GM18907 (cell line): Measurements from ENCODE around the gene TSPAN3.

Experiments
- ATAC-seq: cut with Tn5 transposase; IDR thresholded peaks from one replicate; pipeline ENCODE4 v1.9.1; 2021; ENCODE audit warnings: mild to moderate bottlenecking, moderate library complexity; ENCODE audit not compliant: unreplicated experiment

Gene TSPAN3

DNA sequence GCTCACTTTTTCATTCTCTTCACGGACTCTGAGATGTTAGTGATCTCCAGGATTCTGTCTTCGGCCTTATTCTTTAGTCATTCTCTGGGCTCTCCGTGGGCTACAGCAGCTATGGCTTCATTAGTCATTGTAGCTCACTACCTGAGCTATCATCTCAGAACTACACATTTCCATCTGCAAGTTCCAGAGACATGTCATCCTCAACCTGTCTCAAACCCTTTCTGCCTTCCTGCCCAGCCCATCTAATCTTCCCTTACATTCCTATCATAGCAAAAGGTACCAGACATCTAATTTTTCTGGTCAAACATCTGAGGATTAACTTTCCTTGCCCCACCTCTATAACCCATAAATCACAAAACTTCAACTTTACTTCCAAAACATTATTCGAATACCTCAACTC lies 13.2 kb downstream of the TSPAN3 start:
- no peak for ATAC-seq

DNA sequence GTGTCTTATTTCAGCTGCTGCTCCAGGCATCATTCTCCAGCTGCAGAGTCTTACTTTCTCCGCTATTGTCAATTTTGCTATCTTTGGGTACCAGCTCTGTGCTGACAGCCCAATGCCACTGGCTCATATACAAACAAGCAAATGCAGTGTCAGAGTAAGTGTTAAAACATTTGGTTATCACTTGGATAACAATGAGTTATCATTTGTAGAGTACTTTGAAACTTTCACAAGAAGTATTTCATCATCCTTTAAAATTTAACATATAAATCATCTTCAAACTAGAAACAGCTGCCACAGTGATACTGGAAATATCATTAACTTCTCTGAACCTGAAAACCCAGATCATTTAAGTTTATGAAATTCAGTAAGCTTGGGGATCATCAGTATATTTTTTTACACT lies 13.8 kb downstream of the TSPAN3 start:
- ATAC-seq: no peak

DNA sequence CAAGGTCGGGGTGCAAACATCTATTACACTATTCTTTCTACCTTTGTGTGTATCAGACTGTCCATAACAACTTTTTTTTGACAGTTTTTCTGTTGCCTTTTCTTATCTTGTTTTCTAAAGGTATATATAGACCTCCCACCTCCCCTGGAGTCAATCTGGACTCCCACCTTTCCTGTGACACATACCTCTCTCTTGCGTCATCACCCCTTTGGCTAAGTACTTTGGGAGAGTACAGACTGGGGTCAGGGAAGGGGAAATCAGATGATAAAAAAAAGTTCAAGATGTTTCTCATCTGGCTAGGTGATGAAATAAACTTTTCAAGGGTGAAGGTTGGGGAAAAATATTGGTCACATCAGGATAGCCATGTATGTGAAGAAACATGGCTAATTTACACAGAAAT lies 17.2 kb downstream of the TSPAN3 start:
- no peak for ATAC-seq

DNA sequence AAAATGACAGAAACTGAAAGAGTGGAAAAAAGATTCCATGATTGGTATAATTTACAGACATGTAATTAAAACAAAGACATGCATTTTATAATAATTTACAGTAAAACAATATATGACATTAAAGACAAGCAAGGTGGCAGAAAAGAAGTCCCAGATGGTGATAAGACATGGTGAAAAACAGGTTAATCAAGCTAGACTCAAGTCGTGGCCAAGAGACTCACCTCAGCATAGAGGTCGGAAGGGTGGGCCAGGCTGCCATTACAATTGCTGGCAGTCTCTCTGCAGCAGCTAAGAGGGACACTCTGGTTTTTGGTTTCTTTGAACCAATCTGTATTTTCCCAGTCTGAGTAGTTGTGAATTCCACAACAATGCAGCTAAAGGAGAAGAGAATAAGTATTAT lies 18.4 kb downstream of the TSPAN3 start:
- ATAC-seq: no peak

DNA sequence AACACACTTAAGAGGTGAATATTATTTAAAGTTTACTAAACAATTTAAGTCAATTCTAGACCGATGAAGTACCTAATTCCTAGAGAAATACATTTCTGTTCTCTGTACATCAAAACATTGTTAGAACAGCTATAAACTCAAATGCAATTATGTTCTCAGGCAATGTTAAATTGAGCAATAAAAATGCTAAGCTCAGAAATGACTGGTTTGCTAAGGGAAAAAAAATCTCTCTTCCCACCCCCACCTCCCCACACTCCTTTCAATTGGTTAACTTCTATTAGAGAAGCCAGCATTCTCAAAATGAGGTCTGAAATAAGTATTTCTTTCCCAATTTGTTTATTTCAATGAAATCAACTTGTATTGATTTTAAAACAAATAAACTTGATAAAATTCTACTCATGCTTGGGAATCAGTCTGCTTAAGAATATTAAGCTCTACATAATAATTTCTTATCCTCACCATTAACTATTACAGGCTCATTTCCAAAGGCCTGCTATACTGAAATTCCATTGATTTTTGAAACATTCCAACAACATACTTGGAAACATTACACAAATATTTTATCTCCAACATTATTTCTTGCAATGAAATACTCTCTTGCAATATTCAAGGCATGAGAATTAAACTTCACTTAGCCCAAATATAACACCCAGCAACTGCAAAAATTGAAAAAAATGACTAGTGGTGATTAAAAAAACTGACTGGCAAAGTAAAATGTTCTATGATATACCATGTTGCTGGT lies 22.6 kb downstream of the TSPAN3 start:
- no peak for ATAC-seq

DNA sequence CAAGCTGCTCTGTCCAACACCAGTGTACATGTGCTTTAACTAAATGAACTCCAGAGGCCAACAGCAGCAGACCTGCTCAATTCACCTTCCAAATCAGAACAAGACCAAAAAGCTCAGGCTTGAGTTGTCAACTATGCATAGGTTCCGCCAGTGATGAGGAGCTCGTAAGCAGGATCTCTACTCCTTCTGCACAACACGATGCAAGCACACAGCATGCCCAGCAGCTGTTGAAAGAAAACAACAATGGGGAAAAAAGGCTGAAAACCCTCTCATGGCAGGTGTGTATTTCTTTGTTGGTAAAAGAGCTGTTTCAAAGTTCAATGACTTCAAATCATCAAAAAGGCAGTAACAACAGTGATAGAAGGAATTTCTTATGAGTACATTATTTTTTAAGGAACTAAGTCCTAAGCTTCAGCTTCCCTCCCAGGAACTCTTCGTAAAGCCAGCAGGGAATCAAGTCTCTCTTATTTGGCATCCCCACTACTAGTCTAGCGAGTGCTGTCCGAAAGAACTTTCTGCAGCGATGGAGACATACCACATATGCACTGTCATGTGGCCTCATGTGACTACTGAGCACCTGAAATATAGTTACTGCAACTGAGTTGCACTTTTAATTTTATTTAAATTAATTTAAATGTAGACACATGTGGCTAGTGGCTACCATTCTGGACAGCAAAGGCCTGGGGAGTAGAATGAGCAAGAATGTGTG lies 24.1 kb downstream of the TSPAN3 start:
- no peak for ATAC-seq

DNA sequence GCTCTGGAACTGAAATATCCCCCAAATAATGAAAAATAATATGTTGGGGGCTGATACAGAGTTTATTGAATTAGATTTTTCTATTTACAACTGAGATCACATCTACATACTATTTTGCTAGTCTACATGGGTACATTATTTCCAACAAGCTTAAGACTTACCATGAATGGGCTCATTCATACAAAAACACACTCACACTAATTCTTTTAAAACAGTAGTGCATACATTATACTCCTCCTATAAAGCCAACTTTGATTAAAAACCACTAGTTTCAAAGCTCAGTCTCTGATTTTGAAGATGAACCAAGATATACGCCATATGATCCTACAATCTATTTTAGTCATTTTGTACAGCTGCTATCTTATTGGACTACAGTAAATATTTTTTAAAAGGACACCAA lies 24.9 kb downstream of the TSPAN3 start:
- no peak for ATAC-seq

DNA sequence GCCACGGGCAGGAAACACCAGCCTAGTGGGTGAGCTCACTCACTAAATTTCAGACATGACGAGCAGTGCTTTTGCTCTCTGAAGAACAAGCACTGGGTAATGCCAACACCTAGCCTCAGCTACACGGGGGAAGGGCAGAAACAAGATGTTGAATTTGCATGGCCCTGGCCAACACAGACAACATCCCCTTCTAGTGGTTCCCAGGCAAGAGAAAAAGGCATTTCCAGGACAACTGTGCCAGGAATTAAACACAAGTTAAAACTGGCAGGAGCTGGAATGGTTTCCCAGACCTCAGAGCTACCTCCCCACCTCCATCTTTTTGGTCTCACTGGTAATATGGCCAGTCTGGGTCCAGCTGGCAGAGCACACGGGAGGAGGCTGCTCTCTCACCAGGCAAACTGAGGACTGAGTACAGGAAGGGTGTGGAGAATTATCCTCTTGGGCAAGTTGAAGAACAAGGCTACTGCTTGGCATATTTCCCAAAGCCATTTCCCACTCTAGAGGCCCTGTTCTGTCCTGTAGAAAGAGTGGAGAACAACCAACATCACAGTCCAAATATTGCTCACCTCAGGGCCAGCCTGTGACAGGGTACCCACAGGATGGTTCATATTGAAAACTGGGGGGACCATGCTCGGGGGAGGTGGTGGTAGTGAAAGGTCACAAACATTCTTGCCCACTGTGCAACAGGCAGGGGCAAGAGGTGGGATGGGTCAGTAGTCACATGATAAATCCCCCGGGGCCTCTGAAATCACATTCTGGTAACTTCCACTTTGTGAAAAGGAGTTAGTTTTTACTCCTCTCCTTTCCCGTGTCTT lies 26.5 kb downstream of the TSPAN3 start:
- no peak for ATAC-seq

DNA sequence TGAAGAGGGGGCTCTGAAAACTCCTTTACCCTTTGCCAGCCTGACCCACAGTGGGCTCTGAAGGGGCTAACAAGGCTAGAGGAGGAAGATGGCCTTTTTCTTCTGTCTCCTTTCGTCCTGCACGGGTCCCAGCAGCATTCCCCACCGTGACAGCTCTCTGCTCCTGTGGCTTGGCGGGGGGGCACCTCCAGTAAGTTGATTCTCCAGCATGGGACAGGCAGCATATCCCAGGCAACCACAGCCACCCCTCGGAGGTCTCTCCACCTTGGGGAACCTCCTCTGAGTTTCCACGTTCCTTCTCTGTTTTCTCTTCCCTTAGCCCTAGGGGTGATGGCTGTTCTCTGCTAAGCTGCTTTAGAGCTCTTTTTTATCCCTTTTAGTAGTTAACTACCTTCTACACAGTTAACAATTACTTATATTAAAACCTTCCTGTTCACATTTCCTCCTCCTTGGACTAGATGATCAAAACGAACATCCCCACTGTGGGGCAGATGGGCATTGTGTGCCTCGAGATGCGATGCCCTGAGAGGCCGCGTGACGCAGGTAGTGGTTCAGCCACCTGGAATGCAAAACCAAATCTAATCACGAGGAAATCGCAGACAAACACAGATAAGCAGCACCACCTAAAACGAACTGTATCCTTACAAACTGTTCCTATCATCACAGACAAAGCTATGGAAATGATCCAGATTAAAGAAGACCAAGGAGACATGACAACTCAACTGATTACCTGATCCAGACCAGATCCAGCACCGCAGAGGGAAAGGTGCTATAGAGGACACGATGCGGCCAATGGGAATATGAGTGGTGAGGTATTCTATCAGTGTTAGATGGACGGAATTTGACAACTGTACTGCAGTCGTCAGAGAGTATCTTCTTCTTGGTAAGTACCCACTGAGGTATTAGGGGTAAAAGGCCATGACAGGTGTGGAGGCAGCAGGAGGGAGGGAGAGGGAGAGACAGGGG lies 27.7 kb downstream of the TSPAN3 start:
- ATAC-seq: no peak

DNA sequence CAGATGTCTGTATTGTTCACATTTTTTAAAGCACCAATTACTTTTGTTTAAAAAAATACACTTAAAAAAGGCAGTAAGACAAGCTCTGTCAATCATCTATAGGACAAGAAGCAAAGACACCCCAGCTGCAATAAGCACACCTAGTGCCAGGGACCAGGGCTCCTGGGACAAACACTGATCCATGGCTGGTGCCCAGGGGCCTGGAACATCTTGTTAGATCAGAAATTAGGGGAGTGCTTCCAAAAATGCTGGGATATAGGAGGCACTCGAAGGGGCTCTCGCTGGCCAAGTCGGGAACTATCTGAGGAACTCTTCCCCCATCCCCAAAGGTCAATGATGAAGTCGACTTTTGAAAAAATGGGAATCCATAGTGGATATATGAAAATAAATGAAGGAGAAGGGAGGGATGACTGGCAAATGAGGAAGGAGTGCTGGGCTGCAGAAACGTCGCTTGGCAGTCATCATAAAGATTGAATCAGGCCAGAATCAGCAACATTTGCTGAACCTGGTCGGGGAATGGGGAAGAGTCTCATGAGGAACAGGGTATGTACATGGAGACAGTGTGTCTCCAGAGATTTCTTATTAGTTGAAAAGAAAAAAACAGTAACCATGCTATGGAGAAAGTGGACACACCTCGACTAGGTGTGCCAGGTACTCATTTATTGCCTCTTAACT lies 28.5 kb downstream of the TSPAN3 start:
- ATAC-seq: no peak

DNA sequence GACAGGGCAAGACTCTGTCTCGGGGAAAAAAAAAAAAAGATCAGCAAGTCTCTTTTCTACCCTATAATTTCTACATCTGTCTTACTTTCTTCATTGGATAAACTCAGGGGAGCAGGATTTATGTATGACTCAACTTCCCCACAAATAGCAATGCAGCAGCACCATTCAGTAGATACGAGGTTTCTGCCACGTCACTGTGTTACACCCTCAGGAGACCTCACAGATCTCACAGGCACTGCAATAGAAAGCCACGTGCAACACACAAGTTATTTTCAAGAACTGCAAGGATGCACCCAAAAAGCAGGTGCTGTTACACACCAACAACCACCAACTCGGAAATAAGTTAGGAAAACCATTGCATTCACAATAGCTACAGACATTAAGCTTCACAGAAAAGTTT lies 30.2 kb downstream of the TSPAN3 start:
- no peak for ATAC-seq

DNA sequence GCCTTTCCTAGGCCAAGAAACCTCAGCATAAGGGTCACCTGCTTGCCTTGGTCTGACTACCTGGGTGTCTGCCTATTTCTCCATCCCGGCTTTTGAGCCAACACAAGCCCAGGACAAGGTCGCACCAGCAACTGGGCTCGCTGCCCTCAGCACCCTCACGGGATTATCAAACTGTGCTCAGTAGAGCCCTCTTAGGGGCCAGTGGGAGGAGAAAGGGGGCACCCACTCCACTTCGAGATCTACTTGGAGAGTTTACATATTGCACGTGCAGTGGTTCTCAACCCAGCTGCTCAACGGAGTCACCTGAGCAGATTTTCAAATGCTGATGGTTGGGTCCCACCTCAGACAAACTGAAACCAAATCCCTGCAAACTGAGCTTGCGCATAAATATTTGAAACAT lies 31.1 kb downstream of the TSPAN3 start:
- no peak for ATAC-seq

DNA sequence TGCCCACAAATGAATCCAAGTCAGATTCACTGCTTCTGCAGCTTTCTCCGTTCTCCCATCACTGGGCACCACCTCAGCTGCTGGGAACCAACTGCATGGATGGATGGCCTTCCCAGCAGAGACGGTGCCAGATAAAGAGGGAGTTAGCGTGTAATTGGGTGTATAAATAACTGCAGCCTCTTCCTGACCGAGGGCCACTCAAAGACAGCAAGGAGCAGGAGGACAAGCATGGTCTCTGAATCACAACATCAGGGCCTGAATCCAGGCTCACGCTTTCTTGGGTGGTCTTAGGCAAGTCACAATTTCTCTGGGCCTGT lies 31.7 kb downstream of the TSPAN3 start:
- no peak for ATAC-seq

DNA sequence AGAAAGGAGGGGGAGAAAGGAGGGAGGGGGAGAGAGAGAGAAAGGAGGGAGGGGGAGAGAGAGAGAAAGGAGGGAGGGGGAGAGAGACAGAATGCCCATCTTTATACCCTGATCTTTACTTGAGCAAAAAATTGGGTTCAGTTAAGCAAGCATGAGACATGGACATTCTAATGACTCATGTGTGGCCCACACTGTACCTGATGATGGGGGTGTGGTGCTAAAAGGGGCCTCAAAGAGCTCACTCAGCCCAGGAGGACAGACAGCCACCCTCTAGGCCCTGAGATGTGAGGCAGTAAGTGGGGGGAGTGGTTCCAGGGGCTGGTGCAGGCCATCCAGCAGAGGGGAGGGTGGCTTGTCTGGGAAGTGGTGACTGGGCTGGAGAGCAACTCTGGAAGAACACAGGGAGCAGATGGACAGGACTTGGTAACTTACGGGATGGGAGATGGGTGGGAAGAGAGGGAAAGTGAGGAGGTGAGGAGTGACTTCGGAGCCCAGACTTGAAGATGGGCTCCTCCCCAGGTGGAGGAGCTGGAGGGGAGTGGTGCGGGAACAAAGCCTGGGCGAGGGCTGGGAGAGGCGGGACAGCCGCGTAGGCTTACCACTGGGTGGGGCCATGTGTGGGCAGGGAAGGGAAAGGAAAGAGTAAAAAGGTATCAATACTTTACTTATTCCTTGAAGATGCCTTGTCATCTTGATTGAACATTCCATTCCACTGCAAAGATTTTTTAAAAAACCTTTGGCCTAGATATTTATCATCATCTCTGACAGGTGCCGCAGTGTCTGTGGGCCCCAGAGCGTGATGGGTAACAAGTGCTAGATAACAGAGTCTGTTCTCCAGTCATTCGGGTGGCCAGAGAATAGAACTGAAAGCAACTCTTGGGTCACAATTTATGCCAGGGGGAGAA lies 32.3 kb downstream of the TSPAN3 start:
- no peak for ATAC-seq

DNA sequence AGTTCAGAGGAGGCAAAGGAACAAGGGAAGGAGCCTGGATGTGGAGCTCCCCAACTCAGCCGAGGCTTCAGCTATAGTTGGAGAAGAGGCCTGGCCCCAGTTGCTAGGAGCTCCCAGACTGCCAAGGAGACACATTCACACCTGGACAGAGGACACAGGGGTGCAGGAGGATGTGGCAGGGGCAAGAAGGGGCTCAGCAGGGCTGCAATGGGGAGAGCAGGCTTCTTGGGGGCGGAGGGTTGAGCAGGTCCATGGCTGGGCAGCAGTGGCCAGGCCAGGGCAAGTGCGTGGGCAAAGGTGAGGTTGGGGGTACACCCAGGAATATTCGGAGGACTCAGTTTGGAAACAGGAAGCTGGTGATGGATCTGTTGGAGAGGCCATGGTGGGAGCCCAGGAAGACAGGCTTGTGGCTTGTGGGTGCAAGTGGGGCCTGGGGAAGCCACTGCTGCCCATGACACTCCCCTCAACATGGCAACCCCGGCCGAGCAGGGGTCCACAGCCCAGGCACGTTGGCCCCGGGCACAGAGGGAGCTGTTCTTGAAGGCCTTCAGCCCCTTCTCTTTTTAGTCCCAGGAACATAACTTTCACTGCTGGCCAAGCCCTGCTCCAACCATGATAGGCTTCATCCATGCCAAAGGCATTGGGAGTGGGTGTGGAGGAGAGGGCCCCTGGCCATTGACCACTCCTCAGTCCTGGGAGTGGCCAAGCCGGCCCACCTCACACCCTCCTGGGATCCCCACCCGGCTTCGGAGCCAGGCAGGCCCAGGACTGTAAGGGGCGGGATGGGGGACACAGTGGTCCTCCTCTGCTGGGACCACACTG lies 33.3 kb downstream of the TSPAN3 start:
- ATAC-seq: no peak

DNA sequence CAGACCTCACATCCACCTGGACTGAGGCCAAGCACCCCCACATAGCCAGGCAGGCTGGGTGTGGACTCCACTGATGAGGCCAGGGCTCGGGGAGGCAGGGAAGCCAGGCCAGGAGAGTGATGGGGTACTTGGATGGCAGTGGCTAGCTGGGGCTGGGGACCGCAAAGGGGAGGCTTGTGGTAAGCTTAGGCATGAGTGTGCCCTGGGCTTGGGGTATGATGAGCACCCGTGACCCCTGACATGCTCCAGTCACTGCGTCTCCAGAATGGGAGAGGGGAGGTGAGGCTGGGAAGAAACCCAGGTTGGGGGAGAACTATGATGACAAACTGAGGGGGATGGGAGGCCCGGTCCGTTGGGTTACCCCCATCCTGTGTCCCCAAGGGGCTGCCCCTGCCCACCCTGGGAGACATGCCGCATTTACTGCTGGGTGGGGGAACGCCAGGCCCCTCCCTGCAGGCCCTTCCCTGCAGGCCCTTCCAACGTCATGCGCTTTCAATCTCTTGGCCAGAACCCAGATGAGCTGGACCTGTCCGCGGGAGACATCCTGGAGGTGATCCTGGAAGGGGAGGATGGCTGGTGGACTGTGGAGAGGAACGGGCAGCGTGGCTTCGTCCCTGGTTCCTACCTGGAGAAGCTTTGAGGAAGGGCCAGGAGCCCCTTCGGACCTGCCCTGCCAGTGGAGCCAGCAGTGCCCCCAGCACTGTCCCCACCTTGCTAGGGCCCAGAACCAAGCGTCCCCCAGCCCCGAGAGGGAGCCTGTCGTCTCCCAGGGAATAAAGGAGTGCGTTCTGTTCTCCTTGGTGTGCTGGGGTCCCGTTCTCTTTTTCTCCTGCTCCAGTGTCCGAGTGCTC lies 34.1 kb downstream of the TSPAN3 start:
- no peak for ATAC-seq

DNA sequence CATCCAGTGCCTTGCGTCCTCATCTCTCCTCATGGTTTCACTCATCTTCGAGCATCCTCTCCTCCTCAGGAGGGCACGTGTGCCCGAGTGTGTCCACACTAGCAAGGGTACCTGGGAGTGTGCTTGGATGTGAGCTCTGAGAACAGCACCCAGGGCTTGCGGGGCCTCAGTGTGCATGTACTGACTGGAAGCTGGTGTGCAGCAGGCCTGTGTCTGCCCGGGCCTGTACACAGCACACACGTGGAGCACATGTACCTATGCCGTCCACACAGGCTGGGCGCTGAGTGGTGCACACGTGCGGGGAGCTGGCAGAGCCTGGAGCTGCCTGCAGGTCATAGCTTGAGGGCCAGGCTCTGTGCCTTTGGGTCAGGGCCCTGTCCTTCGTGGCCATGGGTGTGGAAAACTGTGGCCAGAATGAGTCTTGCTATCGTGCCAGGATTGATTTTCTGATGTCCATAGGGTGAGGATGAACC lies 34.9 kb downstream of the TSPAN3 start:
- ATAC-seq: no peak
